HepG2 (cell line): Measurements from ENCODE around the gene BRD3.

ENCODE experiments used
- EP300 ChIP-seq, 3 experiments: sonication (generic) in 1 of 3; formaldehyde crosslinking in 1 of 3; IDR thresholded peaks; 2 replicates each; pipeline versions ENCODE4 v1.5.1 to v1.6.1; 2011 to 2020; ENCODE audit warnings: low read depth in 2 of 3, low read length in 2 of 3, borderline replicate concordance in 1 of 3, improper control_type of control experiment in 1 of 3, mild to moderate bottlenecking in 1 of 3, missing genetic modification reagents in 1 of 3, moderate library complexity in 1 of 3
- FOXK2 ChIP-seq: fragments of 450-650 bp; IDR thresholded peaks from 2 replicates; pipeline ENCODE4 v1.6.1; 2016
- HDAC1 ChIP-seq: sonication (generic); formaldehyde crosslinking; IDR thresholded peaks from 2 replicates; pipeline ENCODE4 v1.5.1; 2020; ENCODE audit warnings: mild to moderate bottlenecking, missing genetic modification reagents
- JDP2 ChIP-seq: sonication (generic); formaldehyde crosslinking; IDR thresholded peaks from 2 replicates; pipeline ENCODE4 v1.8.1; 2022; ENCODE audit warnings: missing genetic modification reagents, borderline replicate concordance
- JUN ChIP-seq: sonication (generic); formaldehyde crosslinking; IDR thresholded peaks from 2 replicates; pipeline ENCODE4 v1.4.0; 2020; ENCODE audit warnings: mild to moderate bottlenecking, missing genetic modification reagents
- KAT8 ChIP-seq: IDR thresholded peaks from 2 replicates; pipeline ENCODE4 v1.6.1; 2016; ENCODE audit warnings: missing genetic modification reagents, missing compliant biosample characterization
- NR3C1 ChIP-seq: sonication (generic); formaldehyde crosslinking; IDR thresholded peaks from 2 replicates; pipeline ENCODE4 v1.4.0; 2020; ENCODE audit warnings: missing genetic modification reagents
- POLR2A ChIP-seq, 2 experiments: IDR thresholded peaks; 2 replicates each; pipeline ENCODE4 v1.6.1; 2011; ENCODE audit warnings: low read depth in 2 of 2, low read length in 2 of 2, mild to moderate bottlenecking in 1 of 2, moderate library complexity in 1 of 2; ENCODE audit not compliant: insufficient read depth in 1 of 2
- POLR2AphosphoS2 ChIP-seq: IDR thresholded peaks from 2 replicates; pipeline ENCODE4 v1.6.1; 2011; ENCODE audit warnings: low read depth, low read length, improper control_type of control experiment
- ZNF607 ChIP-seq: sonication (generic); formaldehyde crosslinking; IDR thresholded peaks from 2 replicates; pipeline ENCODE4 v1.5.1; 2020; ENCODE audit warnings: missing genetic modification reagents, mild to moderate bottlenecking, borderline replicate concordance

DNA sequence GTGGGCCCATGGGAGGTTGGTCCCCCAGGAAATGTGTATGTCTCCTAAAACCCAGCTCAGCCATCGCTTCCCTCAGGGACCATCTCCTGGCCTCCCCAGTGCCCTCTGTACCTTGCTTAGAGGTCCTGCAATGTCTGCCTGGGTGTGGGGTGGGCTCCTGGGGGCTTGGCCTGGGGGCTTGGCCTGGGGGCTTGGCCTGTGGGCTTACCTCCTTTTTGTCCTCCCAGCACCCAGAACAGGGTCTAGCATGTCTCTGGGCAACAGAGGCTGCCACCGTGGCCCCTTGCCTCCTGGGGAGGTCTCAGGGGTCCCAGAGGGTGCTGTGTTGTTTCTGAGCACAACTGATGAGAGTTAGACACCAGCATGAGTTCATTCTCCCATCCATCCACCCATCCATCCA, 65.0 kb downstream of the BRD3 start:
- TF ChIP-seq JDP2 = no peak
- TF ChIP-seq POLR2A (IDR thresholded peaks at IDR 0.05; ENCODE audit: insufficient read depth in 1 of 2, low read depth in 2 of 2, low read length in 2 of 2) = no peak
- TF ChIP-seq NR3C1 (CRISPR knock-in tag) = no peak
- TF ChIP-seq JUN = no peak
- TF ChIP-seq KAT8 (CRISPR knock-in tag) = no peak
- no peak for TF ChIP-seq HDAC1 (CRISPR knock-in tag)
- no peak for TF ChIP-seq FOXK2
- TF ChIP-seq ZNF607 (CRISPR knock-in tag) = no peak
- TF ChIP-seq EP300 (IDR thresholded peaks at IDR 0.05; ENCODE audit: low read depth in 2 of 2, low read length in 2 of 2) = no peak
- no peak for TF ChIP-seq EP300 (CRISPR knock-in tag; IDR thresholded peaks at IDR 0.05; ENCODE audit: borderline replicate concordance)
- TF ChIP-seq POLR2AphosphoS2 = no peak
